Measurements from ENCODE around the gene NOC4L.

DNA sequence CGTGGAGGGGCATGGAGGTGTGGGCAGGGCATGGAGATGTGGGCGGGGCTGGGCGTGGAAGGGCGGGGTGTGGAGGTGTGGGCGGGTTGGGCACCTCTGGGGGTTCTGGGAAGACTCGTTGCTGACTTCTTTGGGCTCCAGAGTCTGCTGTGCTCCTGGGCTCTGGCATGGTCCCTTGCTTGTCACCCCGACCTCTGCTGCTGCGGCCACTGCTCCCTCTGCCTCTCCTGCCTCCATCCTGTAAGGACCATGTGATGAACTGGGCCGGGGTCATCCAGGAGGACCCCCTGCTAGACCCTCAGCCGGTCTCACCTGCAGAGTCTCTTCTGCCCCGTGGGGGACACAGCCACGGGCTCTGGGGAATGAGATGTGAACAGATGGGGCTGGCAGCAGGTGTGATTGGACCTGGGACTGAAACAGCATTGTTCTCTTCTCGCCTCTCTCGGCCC is 15.3 kb downstream of the NOC4L start:
- TF ChIP-seq POLR2A (IDR thresholded peaks at IDR 0.05; ENCODE audit: low read length) (no peak), GATA1 (IDR thresholded peaks at IDR 0.05; ENCODE audit: low read depth, low read length) (no peak)
